Measurements from ENCODE around the gene GOLGA8A.

The GOLGA8A gene

DNA sequence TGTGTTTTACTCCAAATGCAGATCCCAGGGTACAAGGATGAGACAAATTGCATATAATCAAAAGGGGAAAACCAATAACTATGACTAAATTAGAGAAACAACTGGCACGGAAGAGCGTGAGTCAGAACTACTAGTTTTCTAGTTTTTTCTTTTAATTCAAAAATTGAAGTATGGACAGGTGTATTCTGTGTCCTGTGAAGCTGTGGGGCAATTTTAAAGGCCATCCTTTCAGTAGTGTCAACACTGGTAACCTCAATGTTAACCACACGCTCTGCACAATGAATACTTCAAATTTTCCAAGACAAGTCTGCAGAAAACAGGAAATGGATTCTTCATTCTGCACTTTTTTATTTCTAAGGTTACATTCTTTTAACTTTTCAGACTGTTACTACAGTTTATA lies 32.5 kb upstream of the GOLGA8A start:
- Histone ChIP-seq H3K9me3 (ENCODE audit: insufficient read depth, low read depth, low read length) (no peaks in the 10 kb centered on the region), H3K9me2 (replicated peaks; ENCODE audit: low read depth, low read length) (no peaks in the 10 kb centered on the region), H3K4me3 (ENCODE audit: low read length, poor library complexity, severe bottlenecking) (no peak overlapping the region), H2AFZ (ENCODE audit: low read length) (no peak overlapping the region), H3K36me3 (ENCODE audit: insufficient read depth, low read length) (no peaks in the 10 kb centered on the region), H4K20me1 (ENCODE audit: insufficient read depth, low read length, poor library complexity, severe bottlenecking) (no peaks in the 10 kb centered on the region), H3K4me2 (ENCODE audit: low read depth, low read length, poor library complexity, severe bottlenecking) (no peak overlapping the region), H3K9ac (ENCODE audit: low read depth, low read length, poor library complexity, severe bottlenecking) (no peak overlapping the region), H3F3A (ENCODE audit: low read depth) (no peaks in the 10 kb centered on the region), H3K4me1 (ENCODE audit: insufficient read depth, low read length, poor library complexity, severe bottlenecking) (no peaks in the 10 kb centered on the region), H3K79me2 (ENCODE audit: insufficient read depth, low read length) (no peaks in the 10 kb centered on the region), H3K27me3 (ENCODE audit: insufficient read depth, low read length, poor library complexity, severe bottlenecking) (no peaks in the 10 kb centered on the region)
- TF ChIP-seq, protein P1, sequence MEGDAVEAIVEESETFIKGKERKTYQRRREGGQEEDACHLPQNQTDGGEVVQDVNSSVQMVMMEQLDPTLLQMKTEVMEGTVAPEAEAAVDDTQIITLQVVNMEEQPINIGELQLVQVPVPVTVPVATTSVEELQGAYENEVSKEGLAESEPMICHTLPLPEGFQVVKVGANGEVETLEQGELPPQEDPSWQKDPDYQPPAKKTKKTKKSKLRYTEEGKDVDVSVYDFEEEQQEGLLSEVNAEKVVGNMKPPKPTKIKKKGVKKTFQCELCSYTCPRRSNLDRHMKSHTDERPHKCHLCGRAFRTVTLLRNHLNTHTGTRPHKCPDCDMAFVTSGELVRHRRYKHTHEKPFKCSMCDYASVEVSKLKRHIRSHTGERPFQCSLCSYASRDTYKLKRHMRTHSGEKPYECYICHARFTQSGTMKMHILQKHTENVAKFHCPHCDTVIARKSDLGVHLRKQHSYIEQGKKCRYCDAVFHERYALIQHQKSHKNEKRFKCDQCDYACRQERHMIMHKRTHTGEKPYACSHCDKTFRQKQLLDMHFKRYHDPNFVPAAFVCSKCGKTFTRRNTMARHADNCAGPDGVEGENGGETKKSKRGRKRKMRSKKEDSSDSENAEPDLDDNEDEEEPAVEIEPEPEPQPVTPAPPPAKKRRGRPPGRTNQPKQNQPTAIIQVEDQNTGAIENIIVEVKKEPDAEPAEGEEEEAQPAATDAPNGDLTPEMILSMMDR (conservative IDR thresholded peaks at IDR 0.05; ENCODE audit: low read length): no peak
- no peak for TF ChIP-seq EZH2phosphoT487 (IDR thresholded peaks at IDR 0.05; ENCODE audit: borderline replicate concordance)

DNA sequence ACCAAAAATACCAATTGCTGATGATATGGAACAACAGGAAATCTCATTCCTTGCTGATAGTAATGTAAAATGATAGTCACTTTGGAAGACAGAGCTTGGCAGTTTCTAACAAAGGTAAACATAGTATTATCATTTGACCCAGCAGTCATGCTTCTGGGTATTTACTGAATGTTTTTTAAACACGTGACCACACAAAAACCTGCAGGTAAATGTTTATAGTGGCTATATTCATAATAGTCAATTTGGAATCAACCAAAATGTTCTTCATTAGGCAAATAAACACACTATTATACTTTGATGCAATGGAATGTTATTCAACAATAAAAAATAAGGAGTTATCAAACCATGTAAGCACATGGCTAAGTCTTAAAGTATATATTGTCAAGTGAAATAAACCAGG lies 24.1 kb upstream of the GOLGA8A start:
- no peak overlapping the region for H3K4me3 ChIP-seq (ENCODE audit: low read length, poor library complexity, severe bottlenecking)
- H3K27me3 ChIP-seq (ENCODE audit: insufficient read depth, low read length, poor library complexity, severe bottlenecking): no peaks in the 10 kb centered on the region
- no peak overlapping the region for H3K4me2 ChIP-seq (ENCODE audit: low read depth, low read length, poor library complexity, severe bottlenecking)
- TF ChIP-seq, protein P1 (conservative IDR thresholded peaks at IDR 0.05; ENCODE audit: low read length): no peak
- no peak for TF ChIP-seq EZH2phosphoT487 (IDR thresholded peaks at IDR 0.05; ENCODE audit: borderline replicate concordance)
- no peaks in the 10 kb centered on the region for H3F3A ChIP-seq (ENCODE audit: low read depth)
- no peaks in the 10 kb centered on the region for H3K4me1 ChIP-seq (ENCODE audit: insufficient read depth, low read length, poor library complexity, severe bottlenecking)
- no peaks in the 10 kb centered on the region for H3K79me2 ChIP-seq (ENCODE audit: insufficient read depth, low read length)
- H3K9me3 ChIP-seq (ENCODE audit: insufficient read depth, low read depth, low read length): no peaks in the 10 kb centered on the region
- H4K20me1 ChIP-seq (ENCODE audit: insufficient read depth, low read length, poor library complexity, severe bottlenecking): no peaks in the 10 kb centered on the region
- H2AFZ ChIP-seq (ENCODE audit: low read length): no peak overlapping the region
- H3K36me3 ChIP-seq (ENCODE audit: insufficient read depth, low read length): no peaks in the 10 kb centered on the region
- no peak overlapping the region for H3K9ac ChIP-seq (ENCODE audit: low read depth, low read length, poor library complexity, severe bottlenecking)
- no peaks in the 10 kb centered on the region for H3K9me2 ChIP-seq (replicated peaks; ENCODE audit: low read depth, low read length)

DNA sequence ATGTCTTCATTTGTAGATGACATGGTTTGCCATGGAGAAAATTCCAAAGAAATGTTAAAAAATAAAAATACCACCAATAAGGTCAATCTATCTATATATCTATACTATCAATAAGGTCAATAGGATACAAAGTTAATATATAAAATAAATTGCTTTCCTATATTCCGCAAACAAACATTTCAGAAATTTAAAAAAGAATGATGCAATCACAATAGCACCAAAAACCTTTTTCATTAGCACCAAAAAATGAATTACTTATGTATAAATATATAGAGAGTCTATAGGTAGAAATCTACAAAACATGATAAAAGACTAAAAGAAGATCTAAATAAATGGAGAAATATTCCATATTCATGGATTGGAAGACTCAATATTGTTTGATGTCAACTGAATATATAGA lies 22.8 kb upstream of the GOLGA8A start:
- Histone ChIP-seq H3K79me2 (ENCODE audit: insufficient read depth, low read length) (no peaks in the 10 kb centered on the region), H3K9me2 (replicated peaks; ENCODE audit: low read depth, low read length) (no peaks in the 10 kb centered on the region), H4K20me1 (ENCODE audit: insufficient read depth, low read length, poor library complexity, severe bottlenecking) (no peaks in the 10 kb centered on the region)

More for the DNA sequence above, 22.8 kb upstream of the GOLGA8A start:
- no peaks in the 10 kb centered on the region for H3K4me1 ChIP-seq (ENCODE audit: insufficient read depth, low read length, poor library complexity, severe bottlenecking)
- H3K4me2 ChIP-seq (ENCODE audit: low read depth, low read length, poor library complexity, severe bottlenecking): no peak overlapping the region
- H3F3A ChIP-seq (ENCODE audit: low read depth): no peaks in the 10 kb centered on the region
- no peak overlapping the region for H3K4me3 ChIP-seq (ENCODE audit: low read length, poor library complexity, severe bottlenecking)
- no peaks in the 10 kb centered on the region for H3K36me3 ChIP-seq (ENCODE audit: insufficient read depth, low read length)
- no peaks in the 10 kb centered on the region for H3K27me3 ChIP-seq (ENCODE audit: insufficient read depth, low read length, poor library complexity, severe bottlenecking)
- no peaks in the 10 kb centered on the region for H3K9me3 ChIP-seq (ENCODE audit: insufficient read depth, low read depth, low read length)
- no peak overlapping the region for H2AFZ ChIP-seq (ENCODE audit: low read length)
- TF ChIP-seq EZH2phosphoT487 (IDR thresholded peaks at IDR 0.05; ENCODE audit: borderline replicate concordance): no peak
- TF ChIP-seq, protein P1 (conservative IDR thresholded peaks at IDR 0.05; ENCODE audit: low read length): no peak
- no peak overlapping the region for H3K9ac ChIP-seq (ENCODE audit: low read depth, low read length, poor library complexity, severe bottlenecking)

Data from Loucy (cell line).